Brain microvascular endothelial cell (primary cell): ENCODE data around the gene MAEA.
"Not testable (repeated sequence)": the region's sequence is repeated elsewhere in the genome, so short reads cannot be mapped to it uniquely, and the experiment has no call there.

Experiments
- DNase-seq: peaks from one replicate; pipeline ENCODE4 v3.0.0-alpha.2; 2020
- H3K27ac ChIP-seq: fragments of 250-450 bp; sonication (Bioruptor Pico); 2 replicates; pipeline ENCODE4 v1.5.1; 2020; ENCODE audit warnings: mild to moderate bottlenecking, moderate library complexity
- H3K27me3 ChIP-seq: fragments of 250-450 bp; sonication (Bioruptor Pico); replicated peaks from 2 replicates; pipeline ENCODE4 v1.5.1; 2020; ENCODE audit warnings: mild to moderate bottlenecking
- H3K36me3 ChIP-seq: fragments of 250-450 bp; sonication (Bioruptor Pico); replicated peaks from 2 replicates; pipeline ENCODE4 v1.5.1; 2020; ENCODE audit warnings: mild to moderate bottlenecking
- H3K4me3 ChIP-seq: 2 replicates; pipeline ENCODE4 v1.5.1; 2011; ENCODE audit warnings: low read depth, mild to moderate bottlenecking, control low read depth, low read length, moderate library complexity
- CTCF ChIP-seq: IDR thresholded peaks from 2 replicates; pipeline ENCODE4 v1.5.1; 2011; ENCODE audit warnings: low read depth, mild to moderate bottlenecking, moderate library complexity, low read length, control low read depth, inconsistent platforms; ENCODE audit errors: missing control alignments
- in situ Hi-C: cut with HindIII; loops from 2 replicates; pipeline ENCODE4 v1.10.0; 2017; ENCODE audit warnings: low sequenced_read_pairs, low pct_ligation_motif_present

Gene MAEA

GRCh38 chr4:1329408-1330371, 40.0 kb downstream of the MAEA start:
- H3K27ac ChIP-seq, result no peak overlapping the region
- no peak overlapping the region for H3K4me3 ChIP-seq
- no peak for DNase-seq
- TF ChIP-seq CTCF, result no peak
- in situ Hi-C loops, result no loop called here
- peaks cover 52% of the 10 kb centered on the region for H3K36me3 ChIP-seq
- no peaks in the 10 kb centered on the region for H3K27me3 ChIP-seq

GRCh38 chr4:1330761-1331590, 41.3 kb downstream of the MAEA start:
- no peak for TF ChIP-seq CTCF
- DNase-seq, result no peak
- Histone ChIP-seq H3K27ac (no peak overlapping the region), H3K36me3 (peaks cover 47% of the 10 kb centered on the region), H3K4me3 (no peak overlapping the region), H3K27me3 (no peaks in the 10 kb centered on the region)
- in situ Hi-C loops, result no loop called here

GRCh38 chr4:1331591-1332353, 42.1 kb downstream of the MAEA start:
- in situ Hi-C loops, result no loop called here
- peaks cover 51% of the 10 kb centered on the region for H3K36me3 ChIP-seq
- no peak for DNase-seq
- H3K4me3 ChIP-seq, result no peak overlapping the region
- H3K27ac ChIP-seq, result no peak overlapping the region
- no peaks in the 10 kb centered on the region for H3K27me3 ChIP-seq
- TF ChIP-seq CTCF, result no peak

- H3K27ac ChIP-seq, result no peak overlapping the region
- no peak for TF ChIP-seq CTCF
- no peak for DNase-seq
- H3K36me3 ChIP-seq, result peaks cover 52% of the 10 kb centered on the region
- H3K27me3 ChIP-seq, result no peaks in the 10 kb centered on the region
- H3K4me3 ChIP-seq, result no peak overlapping the region
- in situ Hi-C loops, result no loop called here
Observed at GRCh38 chr4:1332686-1333085, 43.0 kb downstream of the MAEA start.

- no peak overlapping the region for H3K4me3 ChIP-seq
- H3K36me3 ChIP-seq, result peaks cover 52% of the 10 kb centered on the region
- TF ChIP-seq CTCF, result no peak
- no peaks in the 10 kb centered on the region for H3K27me3 ChIP-seq
- in situ Hi-C loops, result no loop called here
- no peak for DNase-seq
- H3K27ac ChIP-seq, result no peak overlapping the region
Observed at GRCh38 chr4:1333256-1333655, 43.6 kb downstream of the MAEA start.

GRCh38 chr4:1333851-1334578, 44.3 kb downstream of the MAEA start:
- in situ Hi-C loops, result not testable (repeated sequence)

More at GRCh38 chr4:1333851-1334578, 44.3 kb downstream of the MAEA start:
- not testable (repeated sequence) for H3K27me3 ChIP-seq, H3K4me3 ChIP-seq, H3K27ac ChIP-seq, DNase-seq
- peaks cover 49% of the 10 kb centered on the region for H3K36me3 ChIP-seq
